Measurements from ENCODE around the gene BCL7A. TPM values are rescaled to one million over a fixed set of nuclear protein-coding genes. Genes with fewer than 3 reads are reported as not detected.

The BCL7A gene
- total RNA-seq, 1 experiment from 2014 or later, result 31.6 TPM

DNA sequence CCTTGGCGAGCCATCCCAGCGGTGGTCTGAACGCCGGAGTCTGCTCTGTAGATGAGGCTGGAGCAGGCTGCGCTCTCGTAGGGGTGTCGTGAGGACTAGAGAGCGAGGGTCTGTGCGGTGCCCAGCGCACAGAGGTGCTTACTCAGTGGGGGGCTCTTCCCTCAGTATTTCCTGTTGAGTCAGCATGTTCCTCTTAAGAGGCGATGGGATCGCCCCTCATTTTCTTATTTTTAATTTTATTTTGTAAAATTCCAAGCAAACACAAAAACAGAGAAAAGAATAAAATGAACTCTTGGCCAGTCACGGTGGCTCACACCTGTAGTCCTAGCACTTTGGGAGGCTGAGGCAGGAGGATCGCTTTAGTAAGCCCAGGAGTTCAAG, 40.8 kb upstream of the BCL7A start:
- no peaks in the 10 kb centered on the region for H3K27me3 ChIP-seq (ENCODE audit: low read length)
- no peak overlapping the region for H2AFZ ChIP-seq (ENCODE audit: low read length)
- BruUV-seq (replicated peaks), result no TSS peak
- no peaks in the 10 kb centered on the region for H3K79me2 ChIP-seq (ENCODE audit: low read length)
- ChIA-PET CTCF (no interaction called here), POLR2A (ENCODE audit: unreplicated experiment) (no interaction called here)
- TF ChIP-seq, protein P1, sequence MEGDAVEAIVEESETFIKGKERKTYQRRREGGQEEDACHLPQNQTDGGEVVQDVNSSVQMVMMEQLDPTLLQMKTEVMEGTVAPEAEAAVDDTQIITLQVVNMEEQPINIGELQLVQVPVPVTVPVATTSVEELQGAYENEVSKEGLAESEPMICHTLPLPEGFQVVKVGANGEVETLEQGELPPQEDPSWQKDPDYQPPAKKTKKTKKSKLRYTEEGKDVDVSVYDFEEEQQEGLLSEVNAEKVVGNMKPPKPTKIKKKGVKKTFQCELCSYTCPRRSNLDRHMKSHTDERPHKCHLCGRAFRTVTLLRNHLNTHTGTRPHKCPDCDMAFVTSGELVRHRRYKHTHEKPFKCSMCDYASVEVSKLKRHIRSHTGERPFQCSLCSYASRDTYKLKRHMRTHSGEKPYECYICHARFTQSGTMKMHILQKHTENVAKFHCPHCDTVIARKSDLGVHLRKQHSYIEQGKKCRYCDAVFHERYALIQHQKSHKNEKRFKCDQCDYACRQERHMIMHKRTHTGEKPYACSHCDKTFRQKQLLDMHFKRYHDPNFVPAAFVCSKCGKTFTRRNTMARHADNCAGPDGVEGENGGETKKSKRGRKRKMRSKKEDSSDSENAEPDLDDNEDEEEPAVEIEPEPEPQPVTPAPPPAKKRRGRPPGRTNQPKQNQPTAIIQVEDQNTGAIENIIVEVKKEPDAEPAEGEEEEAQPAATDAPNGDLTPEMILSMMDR (conservative IDR thresholded peaks at IDR 0.05; ENCODE audit: low read depth, low read length), result no peak
- TF ChIP-seq EZH2phosphoT487 (IDR thresholded peaks at IDR 0.05; ENCODE audit: borderline replicate concordance, low read length) (no peak), EZH2 (IDR thresholded peaks at IDR 0.05; ENCODE audit: low read length, unreplicated experiment) (no peak)
- H3K36me3 ChIP-seq (ENCODE audit: low read depth, low read length), result no peaks in the 10 kb centered on the region
- ATAC-seq (no peak), DNase-seq (no peak)
- H3K9ac ChIP-seq (ENCODE audit: low read length), result no peak overlapping the region
- no peak overlapping the region for H3K4me3 ChIP-seq (ENCODE audit: low read length)
- no peaks in the 10 kb centered on the region for H3K4me1 ChIP-seq (ENCODE audit: insufficient read depth, low read length)
- no peak overlapping the region for H3K27ac ChIP-seq (ENCODE audit: low read length)
- no peaks in the 10 kb centered on the region for H3K9me2 ChIP-seq (replicated peaks; ENCODE audit: low read length)
- H3K4me2 ChIP-seq (ENCODE audit: low read length), result no peak overlapping the region
- H4K20me1 ChIP-seq (ENCODE audit: low read length), result no peaks in the 10 kb centered on the region
- H3K9me3 ChIP-seq (ENCODE audit: low read length), result no peaks in the 10 kb centered on the region
- intact Hi-C loops (cut with micrococcal nuclease), result no loop called here
- no peaks in the 10 kb centered on the region for H3F3A ChIP-seq (ENCODE audit: low read length, unreplicated experiment)

DNA sequence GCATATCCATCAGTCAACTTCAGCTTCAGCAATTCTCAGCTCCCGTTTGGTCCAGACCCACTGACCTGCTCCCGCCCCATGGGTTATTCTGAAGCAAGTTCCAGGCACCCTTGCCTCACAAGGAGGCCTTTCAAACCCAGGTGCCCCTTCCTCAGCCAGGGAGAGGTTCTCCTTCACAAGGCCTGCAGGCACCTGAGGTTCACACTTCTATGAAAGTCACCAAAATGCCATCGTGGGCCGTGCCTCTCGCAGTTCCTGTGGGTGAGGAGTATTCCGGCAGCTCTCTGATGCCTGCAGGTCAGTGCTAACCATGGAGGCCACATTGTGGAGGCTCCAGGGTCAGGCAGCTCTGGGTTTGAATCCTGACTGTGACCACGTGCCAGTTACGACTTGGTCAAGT, 40.2 kb upstream of the BCL7A start:
- Histone ChIP-seq H2AFZ (ENCODE audit: low read length) (no peak overlapping the region), H3F3A (ENCODE audit: low read length, unreplicated experiment) (no peaks in the 10 kb centered on the region), H3K79me2 (ENCODE audit: low read length) (no peaks in the 10 kb centered on the region), H3K9me3 (ENCODE audit: low read length) (no peaks in the 10 kb centered on the region), H4K20me1 (ENCODE audit: low read length) (no peaks in the 10 kb centered on the region), H3K4me3 (ENCODE audit: low read length) (no peak overlapping the region), H3K4me1 (ENCODE audit: insufficient read depth, low read length) (no peaks in the 10 kb centered on the region), H3K36me3 (ENCODE audit: low read depth, low read length) (no peaks in the 10 kb centered on the region), H3K27ac (ENCODE audit: low read length) (no peak overlapping the region), H3K9me2 (replicated peaks; ENCODE audit: low read length) (no peaks in the 10 kb centered on the region), H3K4me2 (ENCODE audit: low read length) (no peak overlapping the region), H3K9ac (ENCODE audit: low read length) (no peak overlapping the region), H3K27me3 (ENCODE audit: low read length) (no peaks in the 10 kb centered on the region)
- TF ChIP-seq EZH2phosphoT487 (IDR thresholded peaks at IDR 0.05; ENCODE audit: borderline replicate concordance, low read length) (no peak), EZH2 (IDR thresholded peaks at IDR 0.05; ENCODE audit: low read length, unreplicated experiment) (no peak)
- TF ChIP-seq, protein P1 (conservative IDR thresholded peaks at IDR 0.05; ENCODE audit: low read depth, low read length), result no peak
- intact Hi-C loops (cut with micrococcal nuclease), result no loop called here
- CTCF ChIA-PET, result no interaction called here
- no peak for ATAC-seq
- DNase-seq, result no peak
- POLR2A ChIA-PET (ENCODE audit: unreplicated experiment), result no interaction called here
- no TSS peak for BruUV-seq (replicated peaks)

DNA sequence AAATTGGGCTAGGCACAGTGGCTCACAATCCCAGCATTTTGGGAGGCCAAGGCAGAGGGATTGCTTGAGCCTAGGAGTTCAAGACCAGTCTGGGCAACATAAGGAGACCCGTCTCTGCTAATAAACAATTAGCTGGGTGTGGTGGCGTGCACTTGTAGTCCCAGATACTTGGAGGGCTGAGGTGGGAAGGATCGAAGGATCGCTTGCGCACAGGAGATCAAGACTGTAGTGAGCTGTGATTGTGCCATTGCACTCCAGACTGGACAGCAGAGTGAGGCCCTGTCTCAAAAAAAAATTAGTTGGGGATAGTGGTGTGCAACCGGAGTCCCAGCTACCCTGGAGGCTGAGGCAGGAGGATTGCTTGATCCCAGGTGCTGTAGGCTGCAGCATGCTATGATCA, 38.7 kb upstream of the BCL7A start:
- BruUV-seq (replicated peaks), result no TSS peak
- no peak overlapping the region for H3K4me2 ChIP-seq (ENCODE audit: low read length)
- no peak overlapping the region for H2AFZ ChIP-seq (ENCODE audit: low read length)
- no peak overlapping the region for H3K27ac ChIP-seq (ENCODE audit: low read length)
- CTCF ChIA-PET, result no interaction called here
- no peaks in the 10 kb centered on the region for H3K4me1 ChIP-seq (ENCODE audit: insufficient read depth, low read length)
- H3K4me3 ChIP-seq (ENCODE audit: low read length), result no peak overlapping the region
- ATAC-seq, result no peak
- H3K79me2 ChIP-seq (ENCODE audit: low read length), result no peaks in the 10 kb centered on the region
- no peaks in the 10 kb centered on the region for H3F3A ChIP-seq (ENCODE audit: low read length, unreplicated experiment)
- no peak overlapping the region for H3K9ac ChIP-seq (ENCODE audit: low read length)
- intact Hi-C loops (cut with micrococcal nuclease), result no loop called here
- H3K27me3 ChIP-seq (ENCODE audit: low read length), result no peaks in the 10 kb centered on the region
- TF ChIP-seq EZH2phosphoT487 (IDR thresholded peaks at IDR 0.05; ENCODE audit: borderline replicate concordance, low read length) (no peak), EZH2 (IDR thresholded peaks at IDR 0.05; ENCODE audit: low read length, unreplicated experiment) (no peak)
- TF ChIP-seq, protein P1 (conservative IDR thresholded peaks at IDR 0.05; ENCODE audit: low read depth, low read length), result no peak
- H3K9me3 ChIP-seq (ENCODE audit: low read length), result no peaks in the 10 kb centered on the region
- POLR2A ChIA-PET (ENCODE audit: unreplicated experiment), result no interaction called here
- H3K36me3 ChIP-seq (ENCODE audit: low read depth, low read length), result no peaks in the 10 kb centered on the region
- DNase-seq, result no peak
- no peaks in the 10 kb centered on the region for H3K9me2 ChIP-seq (replicated peaks; ENCODE audit: low read length)
- no peaks in the 10 kb centered on the region for H4K20me1 ChIP-seq (ENCODE audit: low read length)
